ENCODE measurements around the gene MYL4. TPM values are rescaled to one million over a fixed set of nuclear protein-coding genes. Genes with fewer than 3 reads are reported as not detected.
"Not testable (repeated sequence)": the region's sequence is repeated elsewhere in the genome, so short reads cannot be mapped to it uniquely, and the experiment has no call there.

MYL4 gene
- 10 to 100 TPM in 1 of 3 donors, 1 to 10 TPM in 1, under 1 TPM in 1; 0.22 to 12.8 (median 2.0) TPM for polyA plus RNA-seq

DNA sequence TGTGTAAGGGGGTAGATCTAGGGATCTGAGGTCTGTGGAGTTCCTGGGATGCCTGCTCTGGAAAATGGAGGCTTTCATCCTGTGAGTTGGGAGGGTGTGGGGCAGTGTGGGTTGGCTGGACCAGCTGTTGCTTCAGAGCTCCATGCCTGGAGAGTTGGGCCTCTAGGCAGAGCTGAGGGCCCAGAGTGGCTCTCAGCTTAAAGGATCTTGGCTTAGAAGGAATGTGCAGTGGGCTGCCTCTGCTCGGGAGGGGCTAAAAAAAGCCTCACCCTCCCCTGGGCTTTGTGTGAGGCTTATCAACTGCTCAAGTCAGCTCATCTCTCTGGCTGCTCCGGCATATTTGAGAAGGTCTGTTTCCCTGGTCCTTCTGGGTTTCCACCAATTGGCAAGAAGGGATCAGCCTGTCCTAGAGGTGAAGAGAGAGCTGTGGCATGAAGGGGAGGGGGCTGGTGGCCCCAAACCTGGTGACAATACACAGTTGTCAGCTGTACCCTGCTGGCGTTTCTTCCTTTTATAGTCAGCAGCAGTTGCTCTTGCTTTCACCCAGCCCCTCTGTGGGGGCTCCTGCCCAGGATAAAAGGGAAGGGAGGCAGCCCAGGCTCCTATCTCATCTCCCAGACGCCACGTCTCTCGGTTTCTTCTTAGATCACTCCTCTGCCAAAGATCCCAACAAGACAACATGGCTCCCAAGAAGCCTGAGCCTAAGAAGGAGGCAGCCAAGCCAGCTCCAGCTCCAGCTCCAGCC is at the start of gene MYL4:
Gene MYL4 (plus strand): TSS at position 605 of the 745 bp plus-strand sequence. CDS start 75 bp downstream, at position 680.
- no peak within 1 kb of the TSS for H3K27ac ChIP-seq (ENCODE audit: low read depth, low read length)
- 72 to 81% (median 75%) methylated on average over 6 of the region's 6 CpGs for WGBS, 3 donors

DNA sequence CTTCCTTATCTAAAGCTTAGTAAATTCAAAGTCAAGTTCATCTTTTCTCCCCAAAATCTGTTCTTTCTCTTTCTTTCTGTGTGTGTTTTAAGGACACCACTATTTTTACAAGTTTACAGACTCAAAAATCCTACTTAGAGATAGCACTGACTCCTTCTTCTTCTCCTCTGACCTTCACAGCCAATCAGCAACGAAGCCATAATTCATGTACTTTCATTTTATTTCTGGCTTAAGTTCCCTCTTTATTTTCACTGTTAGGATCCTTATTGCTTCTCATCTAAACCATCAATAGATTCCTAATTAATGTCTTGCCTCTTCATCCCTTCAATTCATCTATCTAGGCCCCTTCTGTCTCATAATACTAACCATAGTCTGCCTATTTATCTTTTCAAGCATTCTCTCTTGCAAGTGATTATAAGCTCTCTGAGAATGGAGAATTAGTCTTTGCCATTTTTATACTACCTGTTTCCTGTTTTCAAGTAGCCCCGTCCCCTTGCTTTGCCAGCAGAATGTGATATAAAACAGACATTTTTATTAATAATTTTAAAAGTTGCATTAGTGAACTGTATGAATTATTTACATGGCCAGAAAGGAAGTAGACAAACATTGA is 47.0 kb upstream of the MYL4 start:
- no peak overlapping the region for H3K27ac ChIP-seq (ENCODE audit: low read depth, low read length)
- 48 to 67% (median 53%) methylated on average over 2 of the region's 2 CpGs for WGBS, 3 donors

DNA sequence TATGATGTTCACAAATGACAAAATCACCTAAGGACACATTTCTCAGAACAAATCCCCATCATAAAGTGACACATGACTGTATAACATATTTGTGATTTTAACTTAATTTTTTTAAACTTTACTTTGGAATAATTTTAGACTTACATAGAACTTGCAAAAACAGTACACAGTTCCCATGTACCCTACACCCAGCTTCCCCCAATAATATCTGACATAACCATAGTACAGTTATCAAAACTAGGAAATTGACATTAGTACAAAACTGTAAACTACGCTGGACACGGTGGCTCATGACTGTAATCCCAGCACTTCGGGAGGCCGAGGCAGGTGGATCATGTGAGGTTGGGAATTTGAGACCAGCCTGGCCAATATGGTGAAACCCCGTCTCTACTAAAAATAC is 44.9 kb upstream of the MYL4 start:
- WGBS, 3 donors = 95 to 99% (median 98%) methylated on average over 5 of the region's 5 CpGs
- no peak overlapping the region for H3K27ac ChIP-seq (ENCODE audit: low read depth, low read length)

DNA sequence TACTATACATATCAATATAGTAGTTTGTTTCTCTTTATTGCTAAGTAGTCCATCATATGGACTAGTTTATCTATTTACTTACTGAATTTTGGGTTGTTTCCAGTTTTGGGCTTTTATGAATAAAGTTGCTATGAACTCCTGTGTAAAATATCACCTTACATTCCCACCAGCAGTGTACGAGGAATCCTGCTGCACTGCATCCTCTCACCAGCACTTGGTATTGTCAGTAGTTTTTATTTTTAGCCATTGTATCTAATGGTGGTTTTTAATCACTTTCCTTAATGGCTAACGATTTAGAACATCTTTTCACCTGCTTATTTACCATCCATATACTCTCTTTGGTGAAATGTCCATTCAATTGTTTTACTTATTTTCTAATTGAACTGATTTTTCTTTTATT is 44.0 kb upstream of the MYL4 start:
- H3K27ac ChIP-seq (ENCODE audit: low read depth, low read length) = no peak overlapping the region
- WGBS, 3 donors = 76 to 88% (median 87%) methylated on average over 2 of the region's 2 CpGs

GRCh38 chr17:47166854-47167253 is 42.3 kb upstream of the MYL4 start:
- not testable (repeated sequence) for H3K27ac ChIP-seq (ENCODE audit: low read depth, low read length)
- 86 to 90% (median 89%) methylated on average over 5 of the region's 5 CpGs for WGBS, 3 donors

- not testable (repeated sequence) for H3K27ac ChIP-seq (ENCODE audit: low read depth, low read length)
- 66 to 97% (median 94%) methylated on average over 4 of the region's 4 CpGs for WGBS, 3 donors
Measured at GRCh38 chr17:47168896-47169295, 40.3 kb upstream of the MYL4 start.

DNA sequence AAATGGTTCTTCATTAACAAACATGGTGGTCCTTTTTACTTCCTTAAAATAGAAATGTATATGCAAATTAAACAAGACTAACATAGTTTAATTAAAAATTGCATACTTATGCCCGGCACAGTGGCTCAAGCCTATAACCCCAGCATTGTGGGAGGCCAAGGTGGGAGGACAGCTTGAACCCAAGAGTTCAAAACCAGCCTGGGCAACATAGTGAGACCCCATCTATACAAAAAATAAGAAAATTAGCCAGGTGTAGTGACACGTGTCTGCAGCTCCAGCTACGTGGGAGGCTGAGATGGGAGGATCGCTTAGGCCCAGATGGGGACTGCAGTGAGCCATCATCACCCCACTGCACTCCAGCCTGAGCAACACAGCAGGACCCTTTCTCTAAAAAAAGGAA is 38.4 kb upstream of the MYL4 start:
- no peak overlapping the region for H3K27ac ChIP-seq (ENCODE audit: low read depth, low read length)
- WGBS, 3 donors = 92 to 95% (median 93%) methylated on average over 4 of the region's 4 CpGs

GRCh38 chr17:47172696-47173565 is 36.2 kb upstream of the MYL4 start:
- WGBS, 3 donors = 87 to 88% (median 88%) methylated on average over 2 of the region's 2 CpGs
- H3K27ac ChIP-seq (ENCODE audit: low read depth, low read length) = no peak overlapping the region

- WGBS, 3 donors = 93 to 96% (median 94%) methylated on average over 8 of the region's 8 CpGs
- not testable (repeated sequence) for H3K27ac ChIP-seq (ENCODE audit: low read depth, low read length)
Measured at GRCh38 chr17:47174823-47175222, 34.3 kb upstream of the MYL4 start.

DNA sequence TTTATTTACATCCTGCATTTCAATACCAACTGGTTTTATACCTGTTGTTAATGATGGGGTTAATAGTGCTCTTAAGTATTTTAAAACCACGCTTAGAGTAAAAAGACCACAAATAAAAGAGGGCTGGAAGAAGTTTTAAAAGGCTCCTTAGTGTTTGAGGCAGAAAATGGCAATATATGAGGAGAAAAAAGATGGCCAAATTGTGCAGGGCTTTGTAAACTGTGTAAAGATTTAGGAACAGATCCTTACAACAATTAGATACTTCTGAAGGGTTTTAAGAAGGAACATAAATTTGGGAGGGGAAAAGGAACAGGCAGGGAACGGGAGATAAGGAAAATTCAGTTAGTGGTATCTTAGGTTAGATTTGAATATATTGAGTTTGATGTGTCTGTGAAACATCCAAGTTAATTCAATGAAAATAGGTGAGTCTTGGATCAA is 32.7 kb upstream of the MYL4 start:
- no peak overlapping the region for H3K27ac ChIP-seq (ENCODE audit: low read depth, low read length)
- 82 to 85% (median 83%) methylated on average over 2 of the region's 2 CpGs for WGBS, 3 donors

DNA sequence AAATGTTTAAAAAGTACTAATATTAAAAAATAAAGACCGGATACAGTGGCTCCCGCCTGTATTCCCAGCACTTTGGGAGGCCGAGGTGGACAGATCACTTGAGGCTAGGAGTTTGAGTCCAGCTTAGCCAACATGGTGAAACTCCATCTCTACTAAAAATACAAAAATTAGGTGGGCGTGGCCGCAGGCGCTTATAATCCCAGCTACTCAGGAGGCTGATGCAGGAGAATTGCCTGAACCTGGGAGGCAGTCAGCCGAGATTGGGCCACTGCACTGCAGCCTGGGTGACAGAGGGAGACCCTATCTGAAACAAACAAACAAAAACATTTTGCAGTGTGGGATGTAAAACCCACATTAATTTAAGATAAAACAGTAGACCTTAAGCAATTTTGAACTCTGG is 31.9 kb upstream of the MYL4 start:
- 94 to 97% (median 96%) methylated on average over 7 of the region's 7 CpGs for WGBS, 3 donors
- H3K27ac ChIP-seq (ENCODE audit: low read depth, low read length) = no peak overlapping the region

- WGBS, 3 donors = 78 to 98% (median 95%) methylated on average over 3 of the region's 3 CpGs
- H3K27ac ChIP-seq (ENCODE audit: low read depth, low read length) = no peak overlapping the region
Measured at GRCh38 chr17:47179141-47179540, 30.0 kb upstream of the MYL4 start.

DNA sequence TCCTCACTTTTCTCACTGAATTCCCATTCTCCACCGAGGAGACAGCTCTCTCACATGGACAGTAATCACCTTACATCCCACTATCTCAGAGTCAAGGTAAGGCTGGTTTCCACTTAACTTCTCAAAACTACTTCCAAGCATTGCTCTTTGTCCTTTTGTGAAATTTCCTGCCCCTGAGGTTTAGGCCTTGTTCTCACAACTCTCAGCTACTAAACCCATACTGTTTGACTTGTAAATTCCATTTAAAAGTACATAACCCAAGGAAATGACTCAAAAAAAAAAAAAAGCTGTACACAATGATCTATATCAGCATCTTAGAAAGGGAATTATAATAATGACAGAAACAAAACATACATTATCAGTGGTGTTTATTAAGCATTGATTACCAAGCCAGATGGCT is 28.8 kb upstream of the MYL4 start:
- no peak overlapping the region for H3K27ac ChIP-seq (ENCODE audit: low read depth, low read length)
- 86 to 89% (median 86%) methylated on average over 1 of the region's 1 CpG for WGBS, 3 donors

DNA sequence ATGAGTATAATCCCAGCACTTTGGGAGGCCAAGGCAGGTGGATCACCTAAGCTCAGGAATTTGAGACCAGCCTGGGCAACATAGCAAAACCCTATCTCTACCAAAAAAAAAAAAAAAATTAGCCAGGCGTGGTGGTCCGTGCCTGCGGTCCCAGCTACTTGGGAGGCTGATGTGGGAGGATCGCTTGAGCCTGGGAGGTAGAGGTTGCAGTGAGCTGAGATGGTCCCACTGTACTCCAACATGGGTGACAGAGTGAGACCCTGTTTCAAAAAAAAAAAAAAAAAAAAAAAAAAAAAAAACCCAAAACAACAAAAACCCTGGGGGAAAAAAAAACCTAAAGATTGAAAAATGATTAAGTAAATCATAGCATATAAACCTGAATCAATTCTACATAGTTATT is 28.2 kb upstream of the MYL4 start:
- WGBS, 3 donors = 97 to 99% (median 99%) methylated on average over 4 of the region's 4 CpGs

DNA sequence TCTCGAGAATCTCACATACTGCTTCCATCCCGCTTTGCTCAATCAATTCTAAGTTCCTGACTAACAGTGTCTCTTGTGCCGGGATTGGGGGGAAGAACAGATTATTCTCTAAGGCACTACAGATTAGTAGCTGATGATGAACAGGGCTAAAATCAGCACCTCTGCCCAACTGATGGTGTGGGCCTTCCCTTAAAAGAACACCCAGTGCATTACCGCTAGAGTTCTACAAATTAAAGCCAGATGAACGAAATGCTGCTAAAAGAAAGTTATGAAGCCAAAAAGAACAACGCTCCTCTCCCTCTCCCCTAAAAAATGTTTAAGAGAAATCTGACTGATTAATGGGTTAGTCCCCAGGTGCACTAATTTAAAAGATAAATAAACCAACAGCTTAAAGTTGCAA is 24.5 kb upstream of the MYL4 start:
- 65 to 72% (median 69%) methylated on average over 6 of the region's 6 CpGs for WGBS, 3 donors
- H3K27ac ChIP-seq (ENCODE audit: low read depth, low read length) = no peak overlapping the region

More for the DNA sequence above, 28.2 kb upstream of the MYL4 start:
- H3K27ac ChIP-seq (ENCODE audit: low read depth, low read length) = not testable (repeated sequence)

DNA sequence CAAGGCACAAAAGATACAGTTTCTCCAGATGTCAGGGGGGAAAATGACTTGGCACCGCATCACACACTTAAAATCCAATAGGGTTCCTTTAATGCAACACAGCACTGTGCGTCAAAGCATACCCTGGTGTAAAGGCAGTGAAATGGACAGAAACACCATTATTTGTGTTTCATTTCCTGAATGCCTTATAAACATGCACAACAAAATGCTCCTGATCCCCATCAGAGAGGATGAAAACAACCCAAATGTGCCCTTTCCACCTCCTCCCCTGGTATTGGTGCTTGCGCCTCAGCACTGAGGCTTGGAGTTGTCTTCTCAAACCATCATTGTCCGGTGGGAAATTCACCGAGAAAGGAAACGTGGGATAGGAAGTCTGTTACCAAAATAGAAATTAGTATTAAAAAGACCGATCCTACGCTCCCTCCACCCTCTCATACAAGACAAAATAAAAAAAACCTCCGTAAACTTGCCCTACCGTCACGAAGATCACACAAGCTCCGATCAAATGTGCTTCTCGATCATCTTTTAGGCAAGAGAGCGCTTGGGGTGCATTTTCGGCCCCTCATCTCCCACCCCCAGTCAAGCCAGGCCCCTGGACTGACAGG is 20.8 kb upstream of the MYL4 start:
- 0 to 1% (median 1%) methylated on average over 15 of the region's 15 CpGs for WGBS, 3 donors
- peak overlapping the region; percentile 4 for H3K27ac ChIP-seq (ENCODE audit: low read depth, low read length)

DNA sequence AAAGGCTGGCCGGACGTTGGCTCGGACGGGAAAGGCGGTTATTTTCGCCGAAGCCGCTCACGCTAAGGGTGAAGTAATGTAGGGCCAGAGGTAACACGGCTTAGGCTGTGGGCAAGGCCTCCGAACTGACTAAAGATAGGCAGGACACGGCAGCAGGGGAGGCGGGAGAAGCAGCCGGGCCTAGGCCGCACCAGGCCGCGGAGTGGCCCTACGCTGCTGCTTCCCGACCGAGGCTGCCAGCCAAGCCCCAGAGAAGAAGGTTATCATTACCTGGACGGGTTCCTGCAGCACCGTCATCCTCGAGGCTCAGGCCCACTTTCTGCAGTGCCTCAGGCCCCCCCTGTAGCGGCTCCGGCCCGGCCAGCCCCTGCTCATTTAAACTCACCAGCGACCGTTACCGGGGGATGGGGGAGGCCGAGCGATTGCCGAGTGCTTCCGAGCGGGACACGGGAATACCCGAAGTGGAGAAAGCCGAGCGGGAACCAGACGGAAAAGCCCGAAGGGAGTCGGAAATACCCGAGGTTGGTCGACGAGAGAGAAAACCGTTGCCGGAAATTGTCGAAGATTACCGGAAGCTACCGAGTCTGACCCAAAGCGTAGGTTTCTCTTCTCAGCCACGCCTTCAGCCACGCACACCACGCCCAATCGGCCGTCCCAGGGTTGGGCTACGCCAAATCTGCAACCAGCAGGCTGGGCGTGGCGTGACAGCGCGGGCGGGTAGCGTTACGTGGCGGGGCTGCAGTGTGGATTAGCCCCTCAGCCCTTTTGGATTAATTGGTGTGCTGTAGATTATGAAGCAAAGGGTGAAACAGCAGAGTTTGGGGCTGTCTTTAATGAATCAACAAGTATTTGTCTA is 20.0 kb upstream of the MYL4 start, which contains the start of gene CDC27:
Gene CDC27 (minus strand): TSS at position 420 of the 856 bp plus-strand sequence. CDS start 123 bp downstream, at position 297.
- H3K27ac ChIP-seq (ENCODE audit: low read depth, low read length) = peak within 1 kb of the TSS; percentile 4
- 0 to 1% (median 1%) methylated on average over 64 of the region's 64 CpGs for WGBS, 3 donors
